Superior temporal gyrus (tissue), 1 donor: Measurements from ENCODE around the gene TRIM17.
A peak's percentile ranks its signal among the peaks of the same experiment; 100 is the strongest.

Experiments used
- DNase-seq: peaks from one replicate; pipeline ENCODE4 v3.0.0-alpha.2; 2016; ENCODE audit errors: extremely low spot score

TRIM17 gene, protein sequence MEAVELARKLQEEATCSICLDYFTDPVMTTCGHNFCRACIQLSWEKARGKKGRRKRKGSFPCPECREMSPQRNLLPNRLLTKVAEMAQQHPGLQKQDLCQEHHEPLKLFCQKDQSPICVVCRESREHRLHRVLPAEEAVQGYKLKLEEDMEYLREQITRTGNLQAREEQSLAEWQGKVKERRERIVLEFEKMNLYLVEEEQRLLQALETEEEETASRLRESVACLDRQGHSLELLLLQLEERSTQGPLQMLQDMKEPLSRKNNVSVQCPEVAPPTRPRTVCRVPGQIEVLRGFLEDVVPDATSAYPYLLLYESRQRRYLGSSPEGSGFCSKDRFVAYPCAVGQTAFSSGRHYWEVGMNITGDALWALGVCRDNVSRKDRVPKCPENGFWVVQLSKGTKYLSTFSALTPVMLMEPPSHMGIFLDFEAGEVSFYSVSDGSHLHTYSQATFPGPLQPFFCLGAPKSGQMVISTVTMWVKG

DNA sequence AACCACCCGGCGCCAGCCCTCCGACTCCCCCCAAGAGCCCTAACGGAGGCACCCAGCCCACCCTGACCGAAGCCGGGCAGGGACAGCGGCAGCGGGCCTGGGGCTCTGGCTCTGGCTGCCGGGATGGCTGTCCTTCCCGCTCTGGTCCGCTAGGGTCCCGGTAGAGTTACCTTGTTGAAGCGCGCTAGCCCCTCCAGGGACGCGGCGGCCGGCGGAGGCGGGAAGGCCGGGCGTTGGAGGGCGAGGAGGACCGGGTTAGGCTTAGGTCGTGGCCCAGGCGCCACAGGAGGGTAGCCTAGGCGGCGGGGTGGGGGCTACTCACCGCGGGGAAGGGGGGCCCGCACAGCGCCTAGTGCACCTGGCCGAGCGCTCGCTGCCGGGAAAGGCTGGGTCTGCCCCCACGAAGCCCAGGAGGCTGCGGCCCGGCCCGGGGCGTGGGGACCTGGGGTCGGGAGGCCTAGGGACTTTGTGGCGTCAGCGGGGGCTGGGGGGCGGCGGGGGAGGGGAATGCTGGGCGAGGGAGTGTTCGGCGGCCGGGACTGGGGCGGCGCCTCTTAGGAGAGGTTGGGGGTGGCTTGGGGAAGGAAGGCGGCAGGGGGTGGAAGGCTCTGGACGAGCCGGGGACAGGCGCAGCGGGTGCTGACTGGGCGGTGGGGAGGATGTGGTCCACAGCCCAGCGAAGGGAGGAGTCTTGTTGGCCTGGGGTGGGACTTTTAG, at the start of gene TRIM17:
Gene TRIM17 (minus strand): TSS at position 645 of the 717 bp plus-strand sequence. CDS start 1,789 bp downstream, outside the sequence.
- no peak for DNase-seq

DNA sequence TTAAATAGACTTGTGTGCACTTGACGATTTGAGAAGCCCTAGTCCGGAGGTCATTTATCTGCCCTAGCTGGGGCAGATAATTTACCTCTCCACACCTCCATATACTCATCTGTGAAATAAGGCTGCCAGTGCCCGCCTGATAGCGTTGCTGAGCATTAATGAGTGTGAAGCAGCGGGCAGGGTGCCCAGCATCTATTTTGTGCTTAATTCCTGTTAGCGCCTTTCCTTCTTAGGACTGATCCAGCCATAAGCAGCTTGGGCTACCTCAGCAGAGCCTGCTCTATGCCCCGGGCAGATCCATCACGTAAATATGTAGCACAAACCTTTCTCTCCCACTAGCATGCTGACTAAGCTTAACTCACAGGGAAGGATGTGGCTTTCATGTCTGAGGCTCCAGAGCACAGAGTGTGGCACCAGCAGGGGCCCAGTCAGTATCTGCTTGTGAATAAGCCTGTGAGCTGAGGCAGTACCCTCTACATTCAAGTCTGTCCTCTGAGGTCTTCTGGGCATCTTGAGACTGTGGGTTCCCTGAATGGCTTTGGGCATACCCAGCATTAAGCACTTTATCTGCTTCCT, 49.0 kb upstream of the TRIM17 start:
- DNase-seq, result no peak

DNA sequence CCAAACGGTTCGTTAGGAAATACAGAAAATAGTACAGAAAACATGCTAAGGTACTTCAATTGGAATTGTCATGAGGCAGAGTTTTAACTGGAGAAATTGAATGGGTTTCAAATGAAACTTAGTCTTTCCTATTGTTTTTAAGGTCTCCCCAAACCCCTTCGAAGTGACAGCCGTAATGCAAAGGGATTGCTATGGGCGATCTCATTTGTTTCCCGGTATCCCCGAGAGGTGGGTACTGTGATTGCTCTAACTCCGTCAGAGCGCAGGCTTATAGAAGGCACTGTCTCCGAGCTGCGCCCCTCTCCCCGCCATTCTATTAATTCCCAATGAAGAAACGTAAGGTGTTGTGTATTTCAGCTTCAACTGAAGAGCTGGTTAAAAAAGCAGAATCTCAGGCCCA, 48.5 kb upstream of the TRIM17 start:
- DNase-seq, result no peak

DNA sequence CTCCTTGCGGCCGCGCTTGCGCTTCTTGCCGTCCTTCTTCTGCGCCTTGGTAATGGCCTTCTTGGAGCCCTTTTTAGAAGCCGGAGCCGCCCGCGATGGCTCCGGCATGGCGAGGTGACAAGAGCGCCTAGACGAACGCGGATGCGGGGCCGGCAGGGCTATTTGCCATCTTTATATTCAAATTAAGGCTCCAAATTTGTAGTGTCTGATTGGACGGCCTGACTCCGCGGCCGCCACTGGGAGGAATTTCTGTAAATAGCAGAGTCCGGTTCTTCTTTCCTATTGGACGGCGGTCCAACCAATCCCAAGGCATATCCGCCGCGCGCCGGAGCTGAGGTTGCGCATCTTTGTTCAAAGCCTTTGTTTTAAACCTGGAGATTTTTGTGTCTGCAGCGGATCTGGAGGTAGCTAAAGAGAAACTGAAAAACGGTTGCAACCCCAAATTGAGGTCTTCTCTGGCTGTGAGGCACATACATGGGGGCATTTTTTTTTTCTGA, 47.9 kb upstream of the TRIM17 start:
- DNase-seq, result peak; percentile 90

DNA sequence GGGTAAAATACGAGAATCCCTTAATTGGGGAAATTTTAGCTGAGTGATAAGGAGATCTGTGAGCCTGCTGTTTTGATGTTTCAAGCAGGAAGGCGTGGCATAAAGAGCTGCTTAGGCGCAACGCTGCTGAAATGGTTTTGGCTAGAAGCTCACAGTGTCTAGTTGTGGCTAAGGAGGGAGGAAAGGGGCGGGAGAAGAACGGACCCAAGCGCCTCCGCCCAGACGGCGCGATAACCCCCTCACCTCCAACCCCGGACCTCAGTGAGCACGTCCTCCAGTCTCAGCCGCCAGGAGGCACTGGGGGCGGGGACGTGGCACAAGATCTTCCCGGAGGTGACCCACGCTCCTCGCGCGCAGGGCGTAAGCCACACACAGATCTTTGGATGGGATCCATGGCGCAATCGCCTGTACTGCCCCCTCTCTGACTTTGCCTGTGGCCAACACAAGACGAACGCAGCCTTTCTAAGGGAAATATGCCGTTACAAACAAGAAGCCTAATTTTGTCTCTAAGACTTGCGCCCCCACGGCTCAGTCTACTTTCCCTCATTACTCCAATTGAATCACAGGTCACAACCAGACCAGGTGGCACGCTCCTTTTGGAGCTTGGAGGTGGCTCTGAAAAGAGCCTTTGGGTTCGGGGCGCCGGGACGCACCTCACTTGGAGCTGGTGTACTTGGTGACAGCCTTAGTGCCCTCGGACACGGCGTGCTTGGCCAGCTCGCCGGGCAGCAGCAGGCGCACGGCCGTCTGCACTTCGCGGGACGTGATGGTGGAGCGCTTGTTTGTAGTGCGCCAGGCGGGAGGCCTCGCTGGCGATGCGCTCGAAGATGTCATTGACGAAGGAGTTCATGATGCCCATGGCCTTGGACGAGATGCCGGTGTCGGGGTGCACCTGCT, 47.1 kb upstream of the TRIM17 start:
- no peak for DNase-seq

DNA sequence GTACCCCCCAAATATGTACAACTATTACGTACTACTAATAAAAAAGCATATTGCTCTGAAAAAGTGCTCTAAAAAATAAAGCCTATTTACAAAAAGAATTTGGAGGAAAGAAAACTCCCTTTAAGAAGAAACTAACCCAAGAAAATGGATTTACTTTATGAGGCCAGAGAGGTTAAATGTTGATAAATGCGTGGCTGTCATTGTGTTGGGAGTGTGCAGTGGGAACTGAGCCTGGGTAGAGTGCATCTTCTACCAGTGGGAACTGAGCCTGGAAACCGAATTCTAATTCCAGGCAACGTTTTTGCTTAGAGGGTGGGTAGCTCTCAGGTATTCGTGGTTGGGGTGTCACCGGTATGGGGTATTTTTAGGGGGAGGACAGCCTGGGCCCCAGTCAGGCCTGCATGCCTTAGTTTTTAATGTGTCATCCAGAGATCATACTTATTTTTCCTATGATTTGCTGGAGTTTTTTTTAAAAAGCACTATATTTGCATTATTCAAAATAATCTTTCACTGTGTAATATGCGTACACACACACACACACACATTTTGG, 46.4 kb upstream of the TRIM17 start:
- no peak for DNase-seq

DNA sequence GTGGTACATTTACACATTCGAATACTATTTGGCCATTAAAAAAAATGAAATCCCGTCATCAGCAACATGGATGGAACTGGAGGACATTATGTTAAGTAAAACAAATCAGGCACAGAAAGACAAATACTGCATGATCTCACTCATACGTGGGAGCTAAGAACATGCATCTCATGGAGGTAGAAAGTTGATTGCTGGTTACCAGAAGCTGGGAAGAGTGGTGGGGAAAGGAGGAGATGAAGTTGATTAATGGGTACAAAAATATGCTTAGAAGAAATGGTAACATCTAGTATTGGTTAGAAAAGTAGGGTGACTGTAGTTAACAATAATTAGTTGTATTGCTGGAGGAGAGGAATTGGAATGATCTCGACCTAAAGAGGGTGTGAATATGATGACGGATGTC, 45.9 kb upstream of the TRIM17 start:
- DNase-seq, result no peak

DNA sequence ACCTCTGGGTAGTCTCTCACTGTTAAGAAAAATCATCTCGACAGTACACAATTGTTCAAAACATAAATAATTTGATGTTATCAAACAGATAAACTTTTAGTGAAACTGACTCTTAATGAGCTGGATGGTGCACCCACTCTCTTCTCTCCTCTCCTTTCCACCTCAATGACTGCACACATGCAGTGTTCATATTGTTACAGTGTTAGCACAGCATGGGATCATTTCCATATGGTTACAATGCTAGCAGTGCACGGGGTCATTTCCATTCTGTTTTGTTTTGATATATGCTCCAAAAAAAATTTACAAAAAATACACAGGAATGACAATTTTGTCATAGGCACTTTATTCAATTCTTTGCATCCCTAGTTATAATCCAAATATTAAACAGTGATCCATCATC, 44.2 kb upstream of the TRIM17 start:
- no peak for DNase-seq

DNA sequence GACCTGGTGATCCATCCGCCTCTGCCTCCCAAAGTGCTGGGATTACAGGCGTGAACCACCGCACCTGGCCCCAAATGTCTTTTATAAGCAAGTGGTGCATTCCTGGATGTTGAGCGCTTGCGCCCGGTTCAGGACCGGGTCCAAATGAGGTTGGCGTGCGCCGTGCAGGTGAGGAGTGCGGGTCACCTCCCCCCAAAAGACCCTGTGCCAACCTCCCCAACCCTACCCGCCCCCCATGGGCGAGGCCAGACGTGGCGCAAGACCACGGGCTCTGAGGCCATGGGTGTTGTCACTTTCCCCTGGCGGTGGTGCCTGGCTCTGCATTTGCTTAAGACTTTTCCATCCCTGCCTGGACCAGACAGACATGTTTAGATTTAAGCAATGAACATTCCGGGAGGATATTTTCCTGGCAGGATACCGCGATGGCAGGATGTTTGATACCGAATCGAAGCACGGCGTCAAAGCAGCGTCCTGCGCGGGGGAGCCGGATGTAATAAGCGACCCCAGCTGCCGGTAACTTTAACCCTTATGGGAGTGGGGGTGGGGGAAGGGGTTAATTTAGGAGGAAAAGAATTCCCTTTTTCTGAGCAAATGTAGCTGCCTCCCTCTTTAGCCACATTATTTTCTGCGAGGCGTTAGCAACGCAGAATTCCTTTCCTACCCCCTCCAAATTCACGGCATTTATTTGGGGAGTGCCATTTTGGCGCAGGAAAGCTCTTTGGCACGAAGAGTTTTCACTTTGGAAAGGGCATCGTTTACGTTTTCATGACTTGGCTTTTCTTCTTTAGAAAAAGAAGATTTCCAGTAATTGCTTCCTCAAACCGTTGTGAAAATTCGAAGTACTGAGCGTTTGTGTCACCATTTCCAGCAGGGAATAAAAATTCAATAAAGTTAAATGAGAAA, 42.7 kb upstream of the TRIM17 start:
- peak; percentile 50 for DNase-seq

DNA sequence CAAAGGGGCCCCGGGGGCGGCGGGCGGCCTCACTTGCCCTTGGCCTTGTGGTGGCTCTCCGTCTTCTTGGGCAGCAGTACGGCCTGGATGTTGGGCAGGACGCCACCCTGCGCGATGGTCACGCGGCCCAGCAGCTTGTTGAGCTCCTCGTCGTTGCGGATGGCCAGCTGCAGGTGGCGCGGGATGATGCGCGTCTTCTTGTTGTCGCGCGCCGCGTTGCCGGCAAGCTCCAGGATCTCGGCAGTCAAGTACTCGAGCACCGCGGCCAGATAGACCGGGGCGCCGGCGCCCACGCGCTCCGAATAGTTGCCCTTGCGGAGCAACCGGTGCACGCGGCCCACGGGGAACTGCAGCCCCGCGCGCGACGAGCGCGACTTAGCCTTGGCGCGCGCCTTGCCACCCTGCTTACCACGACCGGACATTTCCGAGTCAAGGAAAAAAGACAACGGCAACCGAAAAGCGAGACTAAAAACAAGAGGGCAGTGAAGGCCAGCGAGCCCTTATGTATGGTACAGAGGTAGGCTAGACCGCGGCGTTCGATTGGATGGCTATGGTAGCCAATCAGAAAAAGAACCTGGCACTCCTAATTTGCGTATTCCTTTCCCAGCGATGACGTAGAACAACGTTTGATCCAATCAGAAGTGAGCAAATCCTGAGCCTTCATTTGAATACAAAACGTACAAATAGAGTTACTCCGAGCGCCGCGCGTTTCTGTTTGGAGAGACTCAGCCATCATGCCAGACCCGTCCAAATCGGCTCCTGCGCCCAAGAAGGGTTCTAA, 40.9 kb upstream of the TRIM17 start:
- peak; percentile 100 for DNase-seq

DNA sequence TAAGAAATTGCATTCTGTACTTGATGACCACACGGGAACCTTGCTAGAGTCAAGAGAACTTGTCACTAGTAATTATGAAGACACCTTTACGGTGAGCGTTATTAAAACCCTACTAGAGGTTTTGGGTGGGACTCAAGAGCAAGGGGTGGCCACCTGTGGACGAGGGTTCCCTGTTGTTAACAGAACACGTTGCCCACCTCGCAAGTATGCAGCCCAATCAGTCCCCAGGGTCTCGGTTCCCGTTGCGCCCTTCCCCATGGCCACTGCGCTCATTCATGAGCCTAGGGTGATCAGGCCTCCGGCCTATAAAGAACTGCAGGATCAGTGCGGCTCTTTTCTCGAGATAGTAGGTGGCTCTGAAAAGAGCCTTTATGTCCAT, 40.3 kb upstream of the TRIM17 start:
- no peak for DNase-seq

DNA sequence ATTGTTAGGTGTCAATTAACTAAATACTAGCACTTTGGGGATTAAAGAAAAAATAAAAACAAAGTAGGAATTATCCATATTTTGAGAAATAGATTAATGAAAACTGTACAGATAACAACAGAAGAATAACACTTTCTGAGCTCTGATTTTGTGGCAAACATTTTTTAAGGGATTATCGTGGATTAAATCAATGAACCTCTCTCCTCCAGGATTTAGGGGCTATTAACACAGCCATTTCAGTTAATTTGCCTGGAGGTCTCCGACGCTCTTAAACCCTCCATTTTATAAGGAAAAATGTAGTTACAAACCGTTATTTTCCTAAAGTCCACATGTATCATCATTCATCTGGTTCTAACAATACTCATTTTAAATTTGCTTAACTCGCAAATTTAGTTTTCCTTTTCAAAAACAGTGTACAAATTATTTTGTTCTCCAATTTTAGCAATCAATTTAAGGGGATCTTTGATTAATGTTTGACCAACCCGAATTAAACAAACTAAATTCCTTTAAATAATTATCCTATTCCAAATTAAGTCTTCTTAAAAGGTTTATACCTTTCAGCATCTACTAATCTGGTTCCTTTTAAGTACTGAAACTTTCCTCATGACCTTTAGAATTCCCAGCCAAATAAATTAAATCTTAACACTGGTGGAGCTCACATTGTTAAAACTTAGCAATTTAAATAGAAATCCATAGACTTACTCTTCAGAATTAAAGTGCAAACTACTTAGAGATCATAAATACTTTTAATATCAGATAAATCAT, 39.8 kb upstream of the TRIM17 start:
- DNase-seq, result no peak

DNA sequence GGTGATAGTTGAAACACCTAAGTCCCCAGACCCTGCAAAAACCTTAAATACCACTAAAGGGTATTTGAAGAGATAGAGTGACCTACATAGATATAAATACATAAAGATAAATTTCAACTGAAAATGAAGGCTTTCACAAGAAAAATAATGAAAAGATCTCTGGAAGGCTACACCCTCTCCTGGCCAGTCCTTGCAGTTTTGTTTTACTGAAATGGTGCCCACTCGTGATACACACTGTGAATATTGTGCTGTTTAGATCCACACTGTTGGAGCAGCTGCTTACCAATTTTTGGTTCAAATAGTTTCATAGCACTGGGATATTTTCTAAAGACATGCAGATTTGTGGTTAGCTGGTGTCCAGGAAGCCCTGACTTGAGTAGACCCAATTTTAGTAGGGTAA, 39.1 kb upstream of the TRIM17 start:
- DNase-seq, result peak; percentile 27

DNA sequence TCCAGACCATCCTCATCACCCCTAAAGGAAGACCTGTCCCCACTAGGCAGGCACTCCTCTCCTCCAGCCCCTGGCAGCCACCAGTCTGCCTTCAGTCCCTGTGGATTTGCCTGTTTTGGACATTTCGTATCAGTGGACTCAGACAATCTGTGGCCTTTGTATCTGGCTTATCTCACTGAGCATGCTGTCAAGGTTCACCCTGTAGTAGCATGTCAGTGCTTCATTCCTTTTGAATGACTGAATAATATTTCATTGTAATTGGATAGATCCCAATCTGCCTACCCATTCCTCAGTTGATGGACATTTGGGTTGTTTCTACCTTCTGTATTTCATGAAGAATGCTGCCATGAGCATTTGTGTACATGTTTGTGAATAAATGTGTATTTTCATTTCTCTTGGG, 37.6 kb upstream of the TRIM17 start:
- DNase-seq, result no peak

DNA sequence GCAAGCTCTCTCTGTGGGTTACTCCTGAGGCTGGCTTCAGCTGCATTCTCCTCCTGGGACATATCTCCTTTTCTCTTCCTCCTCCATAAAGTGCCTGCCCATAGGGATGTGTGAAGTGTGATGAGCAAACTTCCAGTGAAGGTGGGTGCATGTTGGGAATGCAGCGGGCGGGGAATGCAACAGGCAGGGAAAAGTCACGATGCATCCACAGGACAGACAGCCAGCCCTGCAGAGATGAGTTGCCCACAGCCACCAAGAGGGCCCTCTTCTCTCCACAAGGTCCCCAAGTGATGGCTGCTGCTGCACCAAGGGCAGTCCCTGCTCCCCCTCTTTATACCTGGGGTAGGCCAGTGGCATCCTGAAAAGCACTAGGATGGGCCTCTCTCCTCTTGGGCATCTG, 37.0 kb upstream of the TRIM17 start:
- no peak for DNase-seq

DNA sequence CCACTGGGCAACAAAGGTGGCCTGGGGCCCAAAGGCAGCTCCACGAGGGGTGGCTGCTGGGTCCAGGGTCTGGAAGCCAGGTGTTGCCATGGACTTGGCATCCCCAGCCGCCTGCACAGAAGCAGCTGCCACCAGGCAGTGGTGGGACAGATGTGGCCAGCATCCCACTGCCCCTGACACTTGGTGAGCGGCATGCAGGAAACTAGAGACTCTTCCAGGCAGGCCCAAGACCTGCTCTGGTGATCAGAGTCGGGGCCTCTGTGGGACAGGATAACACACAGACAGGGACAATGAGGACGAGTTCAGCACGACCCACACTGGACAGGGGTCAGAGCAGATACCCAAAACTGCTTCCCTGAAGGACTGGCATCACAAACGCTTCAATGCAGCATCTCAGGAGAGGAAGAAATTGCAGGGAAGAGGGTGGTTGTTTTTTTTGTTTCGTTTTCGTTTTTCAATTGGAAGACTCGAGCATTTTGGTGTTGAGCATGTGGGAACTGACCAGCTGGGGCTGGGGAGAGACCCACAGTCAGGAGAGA, 36.4 kb upstream of the TRIM17 start:
- DNase-seq, result no peak

DNA sequence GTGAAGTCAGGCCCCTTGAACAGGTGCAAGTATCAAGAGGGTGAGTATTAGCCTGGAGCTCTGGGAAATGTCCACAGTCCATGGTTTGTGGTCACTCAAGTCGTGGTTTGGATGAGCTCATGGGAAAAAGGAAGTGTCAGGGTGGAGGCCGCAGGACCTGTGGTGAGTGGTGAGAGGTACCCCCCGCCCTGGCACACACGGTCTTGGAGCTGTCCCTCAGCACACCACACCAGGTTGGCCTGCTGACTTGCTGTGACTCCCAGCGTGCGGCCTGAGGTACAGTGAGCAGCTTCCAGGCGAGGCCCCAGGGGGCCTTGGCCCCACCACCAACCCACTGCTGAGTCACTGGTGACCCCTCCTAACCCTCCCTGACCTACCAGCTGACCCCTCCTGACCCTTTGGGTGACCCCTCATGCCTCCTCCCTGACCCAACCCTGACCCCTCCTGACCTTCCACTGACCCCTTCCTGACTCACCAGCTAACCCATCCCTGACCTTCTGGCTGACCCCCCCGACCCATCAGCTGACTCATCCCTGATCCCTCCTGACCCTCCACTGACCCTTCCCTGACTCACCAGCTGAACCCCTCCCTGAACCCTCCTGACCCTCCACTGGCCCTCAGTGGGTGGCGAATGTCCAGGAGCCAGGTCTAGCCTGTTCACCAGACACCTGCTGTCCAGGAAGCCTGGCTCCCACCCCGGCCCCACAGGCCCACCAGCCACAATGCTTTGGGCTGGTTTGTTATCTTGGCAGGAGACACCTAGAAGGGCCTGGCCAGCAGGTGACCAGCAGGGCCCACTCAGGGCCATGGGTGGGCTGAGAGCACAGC, 35.7 kb upstream of the TRIM17 start:
- DNase-seq, result no peak
